CD4-positive, CD25-positive, alpha-beta regulatory T cell (primary cell): ENCODE results near the gene ACAD8. TPM values are rescaled to one million over a fixed set of nuclear protein-coding genes. Genes with fewer than 3 reads are reported as not detected.

Experiments used
- ATAC-seq, 2 donors: fragments of 150-1000 bp; cut with Tn5 transposase; one replicate each; pipeline ENCODE4 v1.10.0; 2021; ENCODE audit warnings: low read depth in 2 of 2, moderate number of reproducible peaks in 2 of 2, moderate library complexity in 1 of 2
- DNase-seq, 3 donors: peaks; one replicate each; pipeline versions ENCODE4 v3.0.0 to v3.0.0-alpha.2; 2012 to 2022; ENCODE audit warnings: mixed read lengths in 1 of 3
- H3K27ac ChIP-seq: one replicate; pipeline ENCODE4 v1.7.0; 2013; ENCODE audit warnings: mild to moderate bottlenecking, low read length; ENCODE audit not compliant: insufficient read depth, poor library complexity, severe bottlenecking
- H3K27me3 ChIP-seq: one replicate; pipeline ENCODE4 v1.7.0; 2013; ENCODE audit warnings: low read length; ENCODE audit not compliant: control insufficient read depth, insufficient read depth
- H3K36me3 ChIP-seq: one replicate; pipeline ENCODE4 v1.7.0; 2013; ENCODE audit warnings: mild to moderate bottlenecking, low read length, moderate library complexity; ENCODE audit not compliant: control insufficient read depth, insufficient read depth
- H3K4me1 ChIP-seq: 2 replicates; pipeline ENCODE4 v1.7.0; 2013; ENCODE audit warnings: mild to moderate bottlenecking, low read length; ENCODE audit not compliant: insufficient read depth, control insufficient read depth, poor library complexity, severe bottlenecking
- H3K4me3 ChIP-seq: one replicate; pipeline ENCODE4 v1.7.0; 2013; ENCODE audit warnings: low read depth, mild to moderate bottlenecking, low read length, moderate library complexity
- H3K9me3 ChIP-seq, 2 experiments: 1 replicate in 1 of 2; 2 replicates in 1 of 2; pipeline ENCODE4 v1.7.0; 2013; ENCODE audit warnings: low read length in 2 of 2, mild to moderate bottlenecking in 1 of 2, moderate library complexity in 1 of 2; ENCODE audit not compliant: control insufficient read depth in 2 of 2
- H3K27ac Mint-ChIP-seq, 3 donors: one replicate each; pipeline ENCODE4 v1.8.0; 2020 to 2022; ENCODE audit warnings: mild to moderate bottlenecking in 3 of 3, mixed read lengths in 3 of 3, moderate library complexity in 2 of 3
- H3K27me3 Mint-ChIP-seq: one replicate; pipeline ENCODE4 v1.8.0; 2022; ENCODE audit warnings: mild to moderate bottlenecking, mixed read lengths
- H3K36me3 Mint-ChIP-seq: one replicate; pipeline ENCODE4 v1.8.0; 2020; ENCODE audit warnings: mixed read lengths
- H3K4me1 Mint-ChIP-seq, 4 donors: one replicate each; pipeline ENCODE4 v1.8.0; 2020 to 2022; ENCODE audit warnings: mixed read lengths in 4 of 4, mild to moderate bottlenecking in 1 of 4
- H3K4me3 Mint-ChIP-seq, 4 donors: one replicate each; pipeline ENCODE4 v1.8.0; 2020 to 2022; ENCODE audit warnings: mild to moderate bottlenecking in 4 of 4, mixed read lengths in 4 of 4, moderate library complexity in 3 of 4
- H3K9me3 Mint-ChIP-seq, 7 donors: one replicate each; pipeline ENCODE4 v1.8.0; 2020 to 2022; ENCODE audit warnings: mixed read lengths in 7 of 7, mild to moderate bottlenecking in 3 of 7, moderate library complexity in 2 of 7
- polyA plus RNA-seq, 4 donors: library from polyadenylated mRNA; unstranded; fragments of 300-500 nt; fragmentation: Illumina TruSeq; gene quantifications; one replicate each; pipeline ENCODE4 v1.2.3, GENCODE V29; 2021
- total RNA-seq: library from RNA; stranded (reverse); gene quantifications from one replicate; pipeline ENCODE4 v1.2.3, GENCODE V29; 2022

ACAD8 gene
- total and polyA plus RNA-seq, 5 donors from 2014 or later, result 18.6 to 28.7 (median 20.0) TPM

DNA sequence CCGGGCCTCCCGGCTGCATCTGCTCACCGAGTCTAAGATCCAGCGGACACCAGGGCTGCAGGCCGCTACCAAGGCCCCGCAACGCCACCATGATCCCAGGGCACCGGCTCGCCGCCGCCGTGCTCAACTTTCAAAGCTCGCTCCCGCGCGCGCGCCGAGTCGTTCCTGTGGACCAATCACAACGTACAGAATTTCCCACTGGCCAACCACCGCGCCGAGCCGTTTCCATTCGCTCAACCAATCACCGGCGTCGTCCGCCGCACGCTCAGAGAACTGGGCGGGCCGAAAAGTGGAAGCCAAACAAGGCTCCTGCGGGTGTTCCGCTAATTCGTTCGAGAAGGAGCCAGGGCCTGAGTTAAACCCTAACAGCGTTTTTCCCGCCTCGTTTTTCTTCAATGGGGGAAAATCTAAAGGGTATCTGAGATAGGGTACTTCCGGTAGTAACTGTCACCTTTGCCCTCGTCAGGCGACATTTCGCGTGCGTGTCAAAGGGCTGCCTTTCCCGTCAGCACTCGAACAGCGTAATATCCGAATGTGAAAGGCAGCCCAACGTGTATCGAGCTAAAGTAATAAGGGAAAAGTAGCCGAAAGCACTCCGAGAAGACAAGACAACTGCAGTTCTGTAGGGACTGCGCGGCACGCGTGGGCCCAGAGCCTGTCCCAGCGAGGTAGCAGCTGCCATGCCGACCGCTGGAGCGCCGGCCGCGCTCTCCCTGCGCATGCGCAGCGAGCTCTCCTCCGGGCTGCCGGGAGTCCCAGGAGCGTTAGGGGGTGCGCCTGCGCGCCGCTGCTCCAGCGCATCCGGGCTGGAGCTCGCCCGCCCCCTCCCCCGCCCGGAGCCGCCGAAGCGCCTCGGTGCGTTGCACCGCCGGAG, 29.3 kb upstream of the ACAD8 start, which contains the start of the genes NCAPD3 and VPS26B:
Gene NCAPD3 (minus strand): TSS at position 132 of the 874 bp plus-strand sequence. CDS start 41 bp downstream, at position 91.
Gene VPS26B (plus strand): TSS at position 836 of the 874 bp plus-strand sequence. CDS start 452 bp downstream, outside the sequence.
- Histone ChIP-seq H3K36me3 (peaks cover 4% of the 10 kb centered on the region), H3K4me3 (peak within 1 kb of the TSS; percentile 97), H3K9me3 (no peaks in the 10 kb centered on the region), H3K27me3 (no peaks in the 10 kb centered on the region), H3K27ac (peak within 1 kb of the TSS; percentile 98), H3K4me1 (peaks cover 44% of the 10 kb centered on the region)
- Mint-ChIP-seq H3K27ac (peak within 1 kb of the TSS; percentile 98 to 99 (median 98)), H3K9me3 (peaks cover 0 to 2% (median 0%) of the 10 kb centered on the region in 7 donors), H3K36me3 (peaks cover 19% of the 10 kb centered on the region), H3K4me1 (peaks cover 50 to 72% (median 58%) of the 10 kb centered on the region in 4 donors), H3K27me3 (peaks cover 5% of the 10 kb centered on the region), H3K4me3 (peak within 1 kb of the TSS; percentile 97 to 100 (median 97))
- ATAC-seq (peak; percentile 83 to 86), DNase-seq (peak; percentile 93 to 98 (median 96))

DNA sequence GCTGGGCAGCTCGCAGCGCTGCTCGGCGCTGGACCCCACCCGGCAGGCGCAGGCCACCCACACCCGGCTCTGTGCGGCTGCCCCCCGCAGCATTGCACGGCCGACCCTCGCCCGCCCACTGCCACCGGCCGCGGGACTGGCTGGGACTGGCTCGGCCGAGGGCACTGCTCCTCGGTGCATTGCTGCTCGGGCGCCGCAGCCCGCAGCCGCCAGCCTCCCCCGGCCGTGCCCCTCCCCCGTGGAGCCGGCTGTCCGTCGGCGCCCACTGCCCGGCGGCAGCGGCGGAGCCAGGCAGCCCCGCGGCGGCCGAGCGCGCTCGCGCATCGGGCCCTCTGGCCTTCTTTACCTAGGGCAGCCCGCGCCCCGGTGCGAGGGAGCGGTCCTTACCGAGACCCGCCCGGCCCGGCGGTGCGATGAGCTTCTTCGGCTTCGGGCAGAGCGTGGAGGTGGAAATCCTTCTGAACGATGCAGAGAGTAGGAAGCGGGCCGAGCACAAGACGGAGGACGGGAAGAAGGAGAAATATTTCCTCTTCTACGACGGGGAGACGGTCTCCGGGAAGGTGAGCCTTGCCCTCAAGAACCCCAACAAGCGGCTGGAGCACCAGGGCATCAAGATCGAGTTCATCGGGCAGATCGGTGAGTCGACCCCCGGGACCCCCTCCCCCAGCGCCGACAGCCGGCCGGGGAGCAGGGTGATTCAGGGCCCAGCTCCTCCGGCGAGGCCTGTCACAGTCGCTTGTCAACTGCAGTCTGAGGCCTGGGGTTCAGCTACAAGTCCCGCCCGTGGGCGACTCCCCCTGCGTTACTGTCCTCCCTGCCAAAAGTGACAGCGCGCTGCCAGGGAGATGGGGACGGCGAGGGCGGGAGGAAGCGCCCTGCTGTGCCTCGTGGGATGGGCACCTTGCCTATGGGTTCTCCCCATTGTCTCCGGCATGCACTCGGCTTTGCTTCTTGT, 28.4 kb upstream of the ACAD8 start:
- Histone ChIP-seq H3K4me3 (peak overlapping the region; percentile 81), H3K36me3 (peaks cover 2% of the 10 kb centered on the region), H3K9me3 (no peaks in the 10 kb centered on the region), H3K4me1 (peaks cover 53% of the 10 kb centered on the region), H3K27me3 (no peaks in the 10 kb centered on the region), H3K27ac (peak overlapping the region; percentile 98)
- DNase-seq (peak; percentile 23 to 79 (median 38)), ATAC-seq (peak in 1 of 2 donors; percentile 4)
- Mint-ChIP-seq H3K27me3 (peaks cover 5% of the 10 kb centered on the region), H3K27ac (peak overlapping the region; percentile 61 to 93 (median 93)), H3K9me3 (peaks cover 0 to 2% (median 0%) of the 10 kb centered on the region in 7 donors), H3K4me3 (peak overlapping the region; percentile 94 to 100 (median 96)), H3K36me3 (peaks cover 16% of the 10 kb centered on the region), H3K4me1 (peaks cover 58 to 80% (median 67%) of the 10 kb centered on the region in 4 donors)

DNA sequence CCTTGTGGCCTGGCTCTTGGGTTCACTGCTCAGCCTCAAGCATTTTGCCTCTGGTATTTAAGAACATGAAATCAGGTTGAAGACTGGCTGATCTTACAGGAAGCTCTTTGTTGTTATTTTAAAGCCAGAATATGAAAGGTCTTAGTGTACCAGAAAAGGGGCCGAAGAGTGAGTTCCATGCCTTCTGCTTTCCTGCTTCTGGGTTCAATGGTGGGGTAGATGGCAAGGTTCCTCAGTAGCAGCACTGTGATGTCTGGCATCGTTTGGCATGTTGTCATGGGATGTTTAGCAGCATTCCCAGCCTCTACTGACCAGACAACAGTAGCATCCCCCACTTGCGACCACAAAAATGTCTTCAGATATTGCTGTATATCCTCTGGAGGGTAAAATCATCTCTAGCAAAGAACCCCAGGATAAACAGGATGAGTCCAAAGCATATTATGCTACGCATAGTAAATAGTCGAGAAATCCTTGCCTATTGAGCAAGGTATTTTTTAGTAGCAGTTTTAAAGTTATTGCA, 26.5 kb upstream of the ACAD8 start:
- H3K4me1 Mint-ChIP-seq, result peaks cover 49 to 79% (median 69%) of the 10 kb centered on the region in 4 donors
- ATAC-seq (no peak), DNase-seq (peak in 1 of 3 donors; percentile 7)
- H3K4me3 ChIP-seq, result peak overlapping the region; percentile 81
- H3K27ac Mint-ChIP-seq, result peak overlapping the region; percentile 15 to 43 (median 20)
- no peaks in the 10 kb centered on the region for H3K9me3 ChIP-seq
- peaks cover 12% of the 10 kb centered on the region for H3K36me3 Mint-ChIP-seq
- H3K9me3 Mint-ChIP-seq, result peaks cover 0 to 2% (median 0%) of the 10 kb centered on the region in 7 donors
- no peaks in the 10 kb centered on the region for H3K27me3 ChIP-seq
- peaks cover 7% of the 10 kb centered on the region for H3K36me3 ChIP-seq
- H3K27me3 Mint-ChIP-seq, result peaks cover 5% of the 10 kb centered on the region
- H3K27ac ChIP-seq, result no peak overlapping the region
- peak overlapping the region; percentile 94 to 99 (median 94) for H3K4me3 Mint-ChIP-seq
- peaks cover 61% of the 10 kb centered on the region for H3K4me1 ChIP-seq

DNA sequence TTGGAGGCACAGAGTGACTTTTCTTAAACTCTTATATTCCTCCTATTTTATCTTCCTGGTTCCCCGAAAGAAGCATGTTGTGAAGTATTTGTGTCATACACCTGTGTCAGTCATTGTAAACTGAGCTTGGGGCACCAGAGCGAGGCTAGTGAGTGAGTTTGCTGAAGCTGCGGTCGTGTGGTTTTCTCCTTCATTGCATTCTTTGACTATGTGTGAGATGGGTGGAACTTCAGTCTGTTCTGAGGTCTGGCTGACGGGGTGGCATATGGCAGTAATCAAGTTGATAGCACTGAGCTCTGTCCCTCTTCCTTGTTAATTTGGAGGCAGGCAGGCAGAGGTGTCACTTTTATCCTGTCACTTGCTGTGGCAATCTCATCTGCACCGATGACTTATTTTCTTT, 24.7 kb upstream of the ACAD8 start:
- H3K4me1 ChIP-seq, result peaks cover 49% of the 10 kb centered on the region
- no peak for ATAC-seq

DNA sequence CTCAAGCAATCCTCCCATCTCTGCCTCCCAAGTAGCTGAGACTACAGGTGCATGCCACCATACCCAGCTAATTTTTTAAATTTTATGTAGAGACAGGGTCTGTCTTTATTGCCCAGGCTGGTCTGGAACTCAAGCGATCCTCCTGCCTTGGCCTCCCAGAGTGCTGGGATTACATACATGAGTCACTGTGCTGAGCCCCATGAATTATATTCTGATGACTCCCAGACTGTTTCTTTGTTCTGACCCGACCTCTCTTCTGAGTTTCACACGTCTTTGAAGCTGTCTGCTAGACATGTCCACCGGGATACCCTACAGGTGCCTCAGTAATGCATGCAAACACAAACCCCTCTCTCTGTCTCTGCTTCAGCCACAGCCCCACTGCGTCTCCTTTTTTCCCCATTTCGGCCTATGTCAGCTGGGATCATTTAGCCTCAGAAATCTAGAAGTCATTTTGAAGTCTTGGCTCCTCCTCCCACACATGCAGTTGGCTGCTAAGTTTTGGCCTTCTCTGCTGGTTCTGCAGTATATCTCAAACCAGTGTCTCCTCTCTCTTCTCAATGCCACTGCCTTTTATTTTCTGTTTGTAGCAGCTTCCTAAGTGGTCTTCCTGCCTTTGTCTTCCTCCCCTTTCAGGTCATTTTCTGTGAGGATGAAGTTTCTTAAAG, 24.1 kb upstream of the ACAD8 start:
- H3K4me3 ChIP-seq, result no peak overlapping the region
- peaks cover 10% of the 10 kb centered on the region for H3K36me3 ChIP-seq
- Mint-ChIP-seq H3K27me3 (no peaks in the 10 kb centered on the region), H3K27ac (peak overlapping the region in 2 of 3 donors; percentile 67 to 82), H3K4me1 (peaks cover 33 to 73% (median 59%) of the 10 kb centered on the region in 4 donors), H3K9me3 (no peaks in the 10 kb centered on the region), H3K4me3 (peak overlapping the region; percentile 17 to 61 (median 36)), H3K36me3 (peaks cover 12% of the 10 kb centered on the region)
- H3K27ac ChIP-seq, result no peak overlapping the region
- H3K4me1 ChIP-seq, result peaks cover 46% of the 10 kb centered on the region
- no peaks in the 10 kb centered on the region for H3K9me3 ChIP-seq
- DNase-seq, result no peak
- ATAC-seq, result no peak
- no peaks in the 10 kb centered on the region for H3K27me3 ChIP-seq

More for the DNA sequence above, 24.7 kb upstream of the ACAD8 start:
- Mint-ChIP-seq H3K27ac (no peak overlapping the region), H3K4me1 (peaks cover 33 to 77% (median 61%) of the 10 kb centered on the region in 4 donors), H3K4me3 (peak overlapping the region in 3 of 4 donors; percentile 11 to 70 (median 61)), H3K9me3 (peaks cover 0 to 2% (median 0%) of the 10 kb centered on the region in 7 donors), H3K36me3 (peaks cover 12% of the 10 kb centered on the region), H3K27me3 (peaks cover 5% of the 10 kb centered on the region)
- Histone ChIP-seq H3K36me3 (peaks cover 7% of the 10 kb centered on the region), H3K27ac (no peak overlapping the region), H3K27me3 (no peaks in the 10 kb centered on the region), H3K4me3 (no peak overlapping the region), H3K9me3 (no peaks in the 10 kb centered on the region)
- no peak for DNase-seq

DNA sequence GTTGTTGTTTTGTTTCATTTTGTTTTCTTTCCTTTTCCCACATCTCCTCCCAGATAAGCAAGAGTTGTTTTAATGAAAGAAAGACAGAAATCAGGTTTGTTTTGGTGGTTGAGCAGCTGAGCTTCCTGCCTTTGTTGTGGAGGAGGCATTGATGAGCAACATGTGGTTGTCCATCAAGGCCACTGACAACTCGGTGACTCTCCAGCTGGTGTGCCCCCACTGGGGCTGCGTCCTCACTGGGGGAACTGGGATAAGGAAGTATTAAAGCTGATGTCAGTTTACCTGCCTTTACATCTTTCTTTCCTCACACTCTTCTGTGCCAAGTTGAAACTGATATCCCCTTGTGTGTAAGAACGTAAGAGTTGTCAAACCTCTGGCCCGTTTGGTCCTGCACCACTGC, 23.0 kb upstream of the ACAD8 start:
- H3K4me3 ChIP-seq, result no peak overlapping the region
- Mint-ChIP-seq H3K27ac (peak overlapping the region in 1 of 3 donors; percentile 67), H3K36me3 (peaks cover 20% of the 10 kb centered on the region), H3K4me1 (peaks cover 33 to 70% (median 58%) of the 10 kb centered on the region in 4 donors), H3K9me3 (no peaks in the 10 kb centered on the region), H3K27me3 (no peaks in the 10 kb centered on the region), H3K4me3 (peak overlapping the region in 2 of 4 donors; percentile 11 to 28)
- H3K27me3 ChIP-seq, result no peaks in the 10 kb centered on the region
- H3K36me3 ChIP-seq, result peaks cover 17% of the 10 kb centered on the region
- no peak for DNase-seq
- no peak for ATAC-seq
- H3K27ac ChIP-seq, result no peak overlapping the region
- H3K4me1 ChIP-seq, result peaks cover 42% of the 10 kb centered on the region
- no peaks in the 10 kb centered on the region for H3K9me3 ChIP-seq
